NCI-H1694 (cell line): ENCODE data around the gene EML4.

ENCODE experiments used
- DNase-seq: peaks from one replicate; lab custom pipeline; 2025; lab: John Stamatoyannopoulos, UW

Gene EML4

DNA sequence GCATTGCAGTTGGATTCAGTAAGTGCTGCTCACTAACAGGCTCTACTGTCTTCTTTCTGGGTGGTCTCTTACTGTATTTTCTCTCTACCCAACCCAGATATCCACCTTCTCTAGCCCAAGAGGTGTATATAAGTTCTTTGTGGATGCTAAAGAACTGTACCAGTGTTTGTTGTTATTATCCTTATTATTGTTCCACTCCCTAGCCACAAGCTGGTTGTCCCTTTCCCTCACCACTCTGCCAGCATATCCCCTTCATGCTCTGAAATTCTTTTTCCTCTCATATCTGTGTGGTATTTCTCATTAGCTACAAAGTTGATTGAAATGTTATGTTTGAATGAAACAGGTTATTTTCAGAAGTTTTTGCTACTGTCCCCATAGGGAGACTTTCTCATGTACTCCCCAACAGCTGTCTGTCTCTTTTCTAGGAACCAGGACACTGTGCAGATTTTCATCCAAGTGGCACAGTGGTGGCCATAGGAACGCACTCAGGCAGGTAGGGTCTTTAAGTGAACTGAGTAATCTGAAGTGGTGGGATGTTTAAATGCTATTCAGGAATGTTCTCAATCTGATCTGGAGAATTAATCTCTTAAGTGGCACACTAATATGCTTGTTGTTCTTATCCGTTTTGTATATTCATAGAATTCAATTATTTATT is 135.0 kb downstream of the EML4 start:
- no peak for DNase-seq

DNA sequence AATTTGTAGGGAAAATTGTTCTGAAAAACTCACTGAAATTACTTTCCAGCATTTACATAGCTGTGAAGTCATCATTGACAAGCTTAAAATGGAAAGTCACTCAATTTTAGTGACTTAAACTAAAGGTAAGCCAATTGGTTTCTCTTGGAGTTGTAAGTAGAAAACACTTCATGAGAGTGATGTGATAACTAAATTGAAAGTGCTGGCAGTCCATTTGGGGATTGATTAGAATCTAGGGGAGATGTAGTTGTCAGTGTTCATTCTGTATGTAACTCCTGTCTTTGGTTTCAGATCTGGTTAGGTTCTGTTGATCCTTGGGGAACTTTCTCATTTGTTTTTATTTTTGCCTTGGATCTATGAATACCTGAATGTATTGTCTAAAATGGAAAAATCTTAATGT is 138.0 kb downstream of the EML4 start:
- DNase-seq = no peak

DNA sequence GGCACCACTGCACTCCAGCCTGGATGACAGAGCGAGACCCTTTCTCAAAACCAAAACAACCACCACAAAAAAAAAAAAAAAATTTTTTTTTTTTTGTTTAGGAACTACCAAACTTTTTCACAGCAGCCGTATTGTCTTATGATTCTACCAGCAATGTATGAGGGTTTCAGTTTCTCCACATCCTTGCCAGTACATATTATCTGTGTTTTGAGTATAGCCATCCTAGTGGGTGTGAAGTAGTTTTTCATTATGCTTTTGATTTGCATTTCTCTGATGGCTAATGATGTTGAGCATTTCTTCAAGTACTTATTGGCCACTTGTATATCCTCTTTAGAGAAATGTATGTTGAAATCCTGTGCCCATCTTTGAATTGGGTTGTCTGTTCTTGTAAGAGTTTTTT is 140.2 kb downstream of the EML4 start:
- no peak for DNase-seq

DNA sequence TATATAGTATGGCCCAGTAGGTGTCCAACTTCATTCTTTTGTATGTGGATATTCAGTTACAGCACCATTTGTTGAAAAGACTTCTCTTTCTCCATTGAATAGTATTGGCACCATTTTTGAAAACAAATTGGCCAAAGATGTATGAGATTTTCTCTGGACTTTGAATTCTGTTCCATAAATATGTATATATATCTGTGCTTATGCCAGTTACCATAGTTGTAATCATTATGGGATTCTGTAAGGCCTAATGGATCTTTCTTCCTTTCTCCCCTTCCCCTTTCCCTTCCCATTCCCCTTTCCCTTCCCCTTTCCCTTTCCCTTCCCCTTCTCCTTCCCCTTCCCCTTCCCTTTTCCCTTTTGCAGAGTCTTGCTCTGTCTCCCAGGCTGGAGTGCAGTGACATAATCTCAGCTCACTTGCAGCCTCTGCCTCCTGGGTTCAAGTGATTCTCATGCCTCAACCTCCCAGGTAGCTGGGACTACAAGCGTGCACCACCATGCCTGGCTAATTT is 140.9 kb downstream of the EML4 start:
- no peak for DNase-seq

DNA sequence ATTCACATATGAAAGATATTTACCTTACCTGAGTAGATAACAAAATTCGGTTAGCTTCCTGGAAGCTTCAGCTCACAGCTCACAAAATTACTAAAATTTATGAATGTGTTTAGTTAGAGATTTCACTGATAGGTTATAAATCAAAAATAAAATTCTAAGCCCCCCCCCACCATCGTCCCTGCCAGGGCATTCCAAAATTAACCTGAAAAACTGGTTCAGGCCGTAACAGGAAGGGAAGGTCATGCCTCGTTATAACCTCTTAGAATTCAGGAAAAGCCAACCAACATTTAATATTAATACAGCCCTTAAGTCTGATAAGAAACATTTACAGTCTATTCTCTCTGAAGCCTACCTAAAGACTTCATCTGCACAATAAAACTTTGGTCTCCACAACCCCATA is 143.0 kb downstream of the EML4 start:
- no peak for DNase-seq

DNA sequence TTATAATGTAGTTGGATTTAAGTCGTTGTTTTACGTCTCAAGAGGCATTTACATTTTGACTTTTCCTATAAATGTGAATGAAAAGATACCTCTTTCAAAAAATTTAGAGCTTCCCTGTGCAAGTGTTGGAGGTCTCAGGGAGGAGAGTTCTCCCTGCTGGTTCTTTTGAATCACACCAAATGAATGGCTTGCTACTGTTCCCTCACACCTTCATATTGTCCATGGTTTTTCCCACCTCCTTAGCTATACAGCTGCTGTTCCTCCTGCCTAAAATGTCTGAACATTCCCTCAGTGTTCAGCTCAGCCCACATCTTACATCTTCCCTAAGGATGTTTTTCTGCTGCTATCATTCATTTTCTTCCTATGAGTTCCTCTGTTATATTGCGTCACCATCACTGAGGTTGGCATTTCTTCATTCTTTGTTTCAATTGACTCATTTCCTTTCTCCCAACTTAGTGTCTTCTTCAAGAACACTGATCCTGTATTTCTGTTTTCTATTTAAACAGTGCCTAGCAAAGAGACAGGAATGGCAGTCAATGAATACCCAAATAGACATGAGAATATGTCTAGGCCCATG is 145.8 kb downstream of the EML4 start:
- DNase-seq = no peak

DNA sequence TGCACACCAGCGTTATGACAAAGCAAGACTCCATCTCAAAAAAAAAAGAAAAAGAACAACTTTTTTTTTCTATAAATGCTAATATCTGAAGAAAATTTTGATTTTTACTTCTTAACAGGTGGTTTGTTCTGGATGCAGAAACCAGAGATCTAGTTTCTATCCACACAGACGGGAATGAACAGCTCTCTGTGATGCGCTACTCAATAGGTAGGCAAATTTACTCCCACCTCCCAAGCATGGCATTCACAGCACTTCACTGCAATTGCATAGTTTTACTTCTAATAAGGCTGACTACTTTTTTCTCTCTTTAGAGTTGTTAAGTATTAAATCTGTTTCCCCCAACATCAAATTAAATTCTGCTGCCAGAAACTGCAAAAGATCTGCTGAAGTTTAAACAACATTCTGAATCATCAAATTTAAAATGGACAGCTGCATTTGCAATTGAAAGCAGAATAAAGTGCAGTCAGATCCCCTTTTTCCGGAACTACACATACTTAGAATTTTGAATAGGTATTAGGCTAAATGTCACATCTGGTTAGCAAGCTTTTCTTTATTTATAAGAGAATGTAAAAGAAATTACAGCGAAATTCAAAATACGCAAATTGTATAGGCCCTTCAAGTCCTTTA is 146.8 kb downstream of the EML4 start:
- no peak for DNase-seq

DNA sequence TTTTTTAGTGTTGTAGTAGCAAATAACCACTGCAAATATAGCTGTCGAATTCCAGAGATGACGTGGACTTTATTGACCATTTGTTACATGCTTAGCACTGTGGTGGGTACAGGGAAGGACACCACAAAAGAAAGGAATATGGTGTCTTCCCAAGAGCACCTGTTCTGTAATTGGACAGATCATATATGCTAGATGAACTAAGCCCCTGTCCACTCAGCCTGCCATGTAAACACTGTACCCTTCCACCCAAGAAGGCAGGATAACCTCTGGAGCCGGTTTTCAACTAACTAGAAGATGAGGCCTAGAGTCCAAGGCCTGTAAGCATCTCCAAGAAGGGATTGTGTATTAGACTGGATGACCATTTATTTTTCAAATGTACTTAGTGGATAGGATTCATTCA is 147.8 kb downstream of the EML4 start:
- DNase-seq = no peak

DNA sequence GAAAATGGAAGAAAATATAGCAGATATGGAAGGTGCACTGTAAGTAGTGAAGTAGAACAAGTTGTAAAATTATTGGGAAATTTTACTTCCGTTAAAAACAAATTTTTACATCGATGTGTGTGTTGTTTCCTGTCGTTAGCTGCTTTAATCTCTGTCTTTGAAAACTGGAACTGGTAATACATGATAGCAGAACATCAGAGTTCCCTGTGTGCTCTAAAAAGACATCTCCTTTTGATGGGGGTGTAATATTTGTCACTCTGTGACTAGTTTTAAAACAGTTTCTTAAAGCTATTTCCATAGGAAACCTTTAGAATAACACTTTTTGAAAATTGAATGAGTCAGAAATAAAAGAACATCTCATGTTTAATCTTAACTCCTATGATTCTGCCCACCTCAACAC is 148.3 kb downstream of the EML4 start:
- no peak for DNase-seq

DNA sequence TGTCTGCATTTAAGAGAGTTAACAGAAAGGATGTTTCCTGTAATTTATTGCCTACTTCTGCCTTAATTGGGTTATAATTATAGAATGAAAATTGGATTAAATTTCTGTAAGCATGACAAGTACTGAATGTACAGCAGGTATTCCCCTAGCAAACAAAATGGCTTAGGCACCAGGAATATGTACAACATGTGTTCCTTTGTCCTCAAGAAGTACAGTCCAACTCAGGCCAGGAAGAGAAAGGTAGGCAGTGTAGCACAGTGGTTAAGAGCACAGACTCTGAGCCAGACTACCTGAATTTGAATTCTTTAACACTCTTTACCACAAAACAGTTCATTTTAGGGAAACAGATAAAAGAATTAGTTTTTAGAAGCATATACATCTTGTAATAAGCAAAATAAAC is 148.8 kb downstream of the EML4 start:
- no peak for DNase-seq

DNA sequence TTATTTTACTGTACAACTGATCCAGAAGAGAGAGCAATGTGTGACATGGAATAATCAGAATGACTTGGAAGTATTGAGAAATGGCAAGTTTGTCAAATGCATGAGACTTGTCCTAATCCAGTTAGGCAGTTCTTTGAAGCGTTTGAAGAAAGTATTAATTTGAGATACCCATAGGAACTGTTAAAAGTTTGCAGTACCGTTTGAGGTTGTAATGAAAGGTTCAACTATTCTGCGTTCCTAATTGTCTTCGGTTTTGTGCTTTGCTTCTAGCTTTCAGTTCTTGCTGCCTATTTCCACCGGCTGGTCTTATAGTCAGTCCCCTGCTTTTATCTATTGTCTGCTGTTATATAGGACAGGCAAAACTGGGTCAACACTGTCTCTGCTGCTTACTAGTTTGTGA is 150.1 kb downstream of the EML4 start:
- no peak for DNase-seq

DNA sequence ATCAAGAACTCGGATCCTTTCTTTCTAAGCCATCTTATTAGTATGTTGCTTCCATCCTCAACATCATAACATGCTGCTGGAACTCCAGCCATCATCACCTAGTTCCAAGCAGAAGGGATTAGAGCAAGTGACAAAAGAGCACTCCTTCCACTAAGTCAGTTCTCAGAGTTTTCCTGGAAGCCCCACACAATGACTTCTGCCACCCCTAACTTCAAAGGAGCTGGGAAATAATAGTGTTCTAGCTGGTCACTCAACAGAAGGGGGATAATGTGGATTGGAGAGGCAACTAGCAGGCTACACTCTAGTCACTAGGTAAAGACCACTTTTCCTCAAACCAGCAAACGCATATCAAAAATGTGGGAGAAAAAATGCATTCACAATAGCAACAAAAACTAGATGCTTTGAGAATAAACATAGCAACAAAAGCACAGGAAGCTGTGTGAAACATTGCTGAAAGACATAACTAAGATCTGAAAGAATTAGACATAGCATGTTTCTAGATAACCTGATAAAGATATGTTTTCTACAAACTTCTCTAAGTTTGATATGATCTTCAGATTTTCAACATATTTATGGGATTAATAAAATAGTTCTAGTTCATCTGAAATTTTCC is 152.4 kb downstream of the EML4 start:
- no peak for DNase-seq

DNA sequence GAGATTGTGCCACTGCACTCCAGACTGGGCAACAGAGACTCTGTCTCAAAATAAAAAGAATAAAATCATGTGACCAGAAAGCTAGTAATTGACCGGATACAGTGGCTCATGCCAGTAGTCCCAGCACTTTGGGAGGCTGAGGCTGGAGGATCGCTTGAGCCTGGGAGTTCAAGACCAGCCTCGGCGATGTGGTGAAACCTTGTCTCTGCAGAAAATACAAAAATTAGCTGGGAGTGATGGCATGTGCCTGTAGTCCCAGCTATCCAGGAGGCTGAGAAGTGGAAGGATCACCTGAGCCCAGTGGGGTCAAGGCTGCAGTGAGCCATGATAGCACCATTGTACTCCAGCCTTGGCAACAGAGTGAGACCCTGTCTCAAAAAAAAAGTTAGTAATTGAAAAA is 155.1 kb downstream of the EML4 start:
- no peak for DNase-seq

DNA sequence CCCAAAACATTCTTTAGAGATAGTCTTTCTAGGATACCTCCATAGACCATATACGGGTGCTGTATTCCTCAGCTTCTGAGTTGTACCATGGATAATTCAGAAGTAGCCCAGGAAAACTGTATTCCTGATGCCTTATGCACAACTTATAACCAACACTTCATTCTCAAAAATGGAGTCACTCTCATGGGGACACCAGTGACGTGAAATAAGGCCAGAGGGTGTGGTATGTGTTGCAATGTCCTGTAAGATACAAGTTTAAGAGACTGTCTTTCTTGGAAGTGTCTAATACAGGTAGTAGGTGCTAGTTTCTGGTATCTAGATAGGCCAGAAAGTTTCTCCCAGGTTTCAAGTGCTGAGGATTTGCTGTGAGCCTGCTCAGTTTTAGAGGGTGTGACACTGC is 155.8 kb downstream of the EML4 start:
- DNase-seq = no peak

DNA sequence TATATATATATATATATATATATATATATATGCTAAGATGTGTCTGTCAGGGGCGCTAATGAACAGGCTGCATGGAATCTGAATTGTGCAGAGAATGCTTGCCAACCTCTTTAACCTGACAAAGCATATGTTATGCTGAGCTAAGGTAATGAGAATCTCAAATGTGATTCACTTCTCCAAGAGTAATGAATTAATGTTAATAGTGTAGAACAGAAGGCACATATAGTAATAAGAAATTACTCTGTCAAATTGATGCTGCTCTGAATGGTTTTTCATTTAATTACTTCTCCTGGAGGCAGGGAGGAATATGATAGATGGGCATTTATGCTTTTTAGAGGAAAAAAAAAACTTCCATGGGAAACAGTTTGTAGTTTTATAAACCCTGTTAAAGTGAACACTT is 156.5 kb downstream of the EML4 start:
- DNase-seq = peak; percentile 37

DNA sequence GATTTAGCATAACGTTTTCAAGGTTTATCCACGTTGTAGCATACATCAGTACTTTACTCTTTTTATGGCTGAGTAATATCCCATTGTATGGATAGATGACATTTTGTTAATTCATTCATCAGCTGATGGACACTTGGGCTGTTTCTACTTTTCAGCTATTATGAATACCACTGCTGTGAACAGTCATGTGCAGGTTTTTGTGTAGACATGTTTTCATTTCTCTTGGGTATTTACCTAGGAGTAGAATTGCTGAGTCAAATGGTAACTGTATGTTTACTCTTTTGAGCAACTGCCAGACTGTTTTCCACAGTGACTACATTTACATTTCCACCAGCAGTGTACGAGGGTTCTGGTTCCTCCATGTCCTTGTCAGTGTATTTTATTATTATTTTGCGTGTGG is 158.0 kb downstream of the EML4 start:
- DNase-seq = no peak

DNA sequence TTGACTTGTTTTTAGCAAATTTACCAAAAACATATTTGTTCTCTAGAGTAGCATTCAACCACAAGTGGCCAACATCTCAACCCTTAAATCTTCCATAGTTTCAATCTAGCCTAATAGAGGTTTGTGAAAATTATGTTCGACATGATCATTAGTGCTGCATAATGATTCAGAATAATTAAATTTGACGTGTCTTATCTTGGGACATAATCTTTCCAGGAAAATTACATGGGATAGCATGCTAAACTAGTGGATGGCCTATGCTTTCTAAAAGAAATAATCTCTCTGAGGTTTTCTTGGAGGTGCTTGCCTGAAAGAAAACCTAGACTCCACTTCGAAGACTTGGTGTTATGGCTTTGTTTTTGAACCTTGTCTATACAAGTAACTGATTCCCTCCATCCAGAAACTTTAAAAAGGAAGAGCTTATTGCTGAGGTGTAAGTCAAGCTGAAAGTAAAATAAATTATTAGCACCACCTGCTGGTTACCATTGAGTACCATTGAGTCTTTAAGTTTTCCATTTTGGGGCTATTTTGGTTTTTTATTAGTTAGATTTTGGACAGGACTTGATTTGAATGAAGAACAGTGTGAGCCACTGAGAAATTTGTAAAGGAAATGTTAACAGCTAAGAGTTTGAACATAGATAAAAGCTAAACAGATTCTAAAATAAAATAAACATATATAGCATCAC is 159.1 kb downstream of the EML4 start:
- peak; percentile 41 for DNase-seq

DNA sequence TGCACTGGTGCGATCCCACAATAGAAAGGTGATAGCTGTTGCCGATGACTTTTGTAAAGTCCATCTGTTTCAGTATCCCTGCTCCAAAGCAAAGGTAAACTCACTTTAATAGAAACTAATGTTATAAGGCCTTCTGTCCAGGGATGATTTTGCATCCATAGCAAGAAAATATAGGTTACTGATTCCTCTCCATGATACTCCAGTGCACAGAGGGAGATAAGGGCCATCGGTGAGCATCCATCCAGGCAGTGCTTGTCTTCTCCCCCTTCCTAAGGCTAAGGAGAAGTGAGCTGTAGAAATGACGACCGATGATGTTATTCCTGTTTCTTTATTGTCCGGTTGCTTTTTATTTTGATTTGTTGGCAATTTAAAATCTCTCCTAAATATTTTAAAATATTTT is 159.8 kb downstream of the EML4 start:
- DNase-seq = no peak

DNA sequence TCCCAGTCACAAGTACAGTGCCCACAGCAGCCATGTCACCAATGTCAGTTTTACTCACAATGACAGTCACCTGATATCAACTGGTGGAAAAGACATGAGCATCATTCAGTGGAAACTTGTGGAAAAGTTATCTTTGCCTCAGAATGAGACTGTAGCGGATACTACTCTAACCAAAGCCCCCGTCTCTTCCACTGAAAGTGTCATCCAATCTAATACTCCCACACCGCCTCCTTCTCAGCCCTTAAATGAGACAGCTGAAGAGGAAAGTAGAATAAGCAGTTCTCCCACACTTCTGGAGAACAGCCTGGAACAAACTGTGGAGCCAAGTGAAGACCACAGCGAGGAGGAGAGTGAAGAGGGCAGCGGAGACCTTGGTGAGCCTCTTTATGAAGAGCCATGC is 160.6 kb downstream of the EML4 start:
- no peak for DNase-seq

DNA sequence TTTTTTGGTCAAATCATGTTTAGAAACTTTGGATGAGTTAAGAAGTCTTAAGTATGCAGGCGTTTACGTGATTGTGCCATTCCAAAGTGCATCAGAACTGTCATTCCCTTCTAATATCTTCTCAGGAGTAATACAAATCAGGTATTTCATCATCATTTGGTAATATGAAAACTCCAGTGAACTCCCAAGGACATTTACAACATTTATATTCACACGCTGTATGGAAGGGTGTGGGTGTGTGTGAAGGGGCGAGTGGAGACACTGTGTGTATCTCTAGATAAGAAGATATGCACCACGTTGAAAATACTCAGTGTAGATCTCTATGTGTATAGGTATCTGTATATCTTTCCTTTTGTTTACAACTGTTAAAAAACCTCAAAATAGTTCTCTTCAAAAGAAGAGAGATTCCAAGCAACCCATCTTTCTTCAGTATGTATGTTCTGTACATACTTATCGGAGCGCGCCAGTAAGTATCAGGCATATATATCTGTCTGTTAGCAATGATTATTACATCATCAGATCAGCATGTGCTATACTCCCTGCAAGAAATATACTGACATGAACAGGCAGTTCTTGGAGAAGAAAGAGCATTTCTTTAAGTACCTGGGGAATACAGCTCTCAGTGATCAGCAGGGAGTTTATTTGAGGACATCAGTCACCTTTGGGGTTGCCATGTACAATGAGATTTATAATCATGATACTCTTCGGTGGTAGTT is 162.6 kb downstream of the EML4 start:
- DNase-seq = no peak

DNA sequence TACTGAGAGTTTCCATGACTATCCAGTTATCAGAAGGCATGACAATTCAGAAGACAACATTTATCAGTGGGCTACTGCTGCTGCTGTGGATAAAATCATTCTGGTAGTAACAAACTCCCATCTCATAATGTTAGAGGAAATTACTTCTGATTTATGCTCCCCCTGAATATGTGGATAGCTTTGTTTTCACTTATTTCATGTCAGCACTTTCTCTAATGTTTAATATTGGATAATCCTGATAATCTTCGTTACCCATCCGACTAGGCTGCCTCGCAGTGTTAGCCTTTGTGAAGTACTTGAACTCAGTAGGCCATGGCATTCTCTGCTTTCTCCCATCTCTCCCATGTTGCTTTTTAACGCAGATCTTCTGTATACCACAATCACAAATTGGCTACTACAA is 163.4 kb downstream of the EML4 start:
- DNase-seq = no peak

DNA sequence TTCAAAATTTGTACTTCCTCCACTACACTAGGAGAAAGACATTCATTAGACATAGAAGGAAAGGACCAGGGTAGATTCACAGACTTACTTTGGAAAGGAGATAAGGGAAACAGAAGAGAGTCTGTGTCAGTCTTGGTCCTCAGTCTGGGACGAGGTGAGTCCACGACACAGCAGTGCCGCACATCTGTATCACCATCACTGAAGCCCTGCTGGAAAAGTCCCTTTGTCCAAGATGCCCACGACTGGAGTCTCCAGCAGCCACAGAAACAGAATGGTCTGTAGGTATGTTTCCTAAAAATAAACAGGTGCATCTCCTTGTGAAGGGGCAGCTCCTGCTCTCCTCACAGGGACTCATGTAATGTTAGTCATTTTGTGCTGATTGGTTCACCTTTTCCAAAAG is 164.4 kb downstream of the EML4 start:
- no peak for DNase-seq
